Measurements from ENCODE around the gene KLK4. TPM values are rescaled to one million over a fixed set of nuclear protein-coding genes. Genes with fewer than 3 reads are reported as not detected.

The KLK4 gene
- total and polyA plus RNA-seq, 11 donors, result not detected

DNA sequence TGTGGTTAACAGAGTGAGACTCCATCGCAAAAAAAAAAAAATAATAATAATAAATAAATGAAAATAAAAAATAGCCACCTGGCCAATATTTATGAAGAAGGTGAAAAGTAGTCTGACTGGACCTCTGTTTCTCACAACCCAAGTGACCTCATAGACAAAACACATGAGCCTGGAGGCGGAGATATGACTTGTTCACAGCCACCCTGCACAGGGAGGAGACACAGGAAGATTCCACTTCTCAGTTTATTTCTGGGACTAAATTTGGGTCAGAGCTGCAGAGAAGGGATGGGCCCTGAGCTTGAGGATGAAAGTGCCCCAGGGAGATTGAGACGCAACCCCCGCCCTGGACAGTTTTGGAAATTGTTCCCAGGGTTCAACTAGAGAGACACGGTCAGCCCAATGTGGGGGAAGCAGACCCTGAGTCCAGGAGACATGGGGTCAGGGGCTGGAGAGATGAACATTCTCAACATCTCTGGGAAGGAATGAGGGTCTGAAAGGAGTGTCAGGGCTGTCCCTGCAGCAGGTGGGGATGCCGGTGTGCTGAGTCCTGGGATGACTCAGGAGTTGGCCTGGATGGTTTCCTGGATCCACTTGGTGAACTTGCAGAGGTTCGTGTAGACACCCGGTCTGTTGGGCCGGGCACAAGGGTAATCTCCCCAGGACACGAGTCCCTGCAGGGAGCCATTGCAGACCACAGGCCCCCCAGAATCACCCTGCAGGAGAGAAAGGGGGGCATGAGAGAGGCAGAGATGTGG is 32.1 kb upstream of the KLK4 start:
- TF ChIP-seq CTCF (IDR thresholded peaks at IDR 0.05), result no peak
- no peak for TF ChIP-seq POLR2A (IDR thresholded peaks at IDR 0.05)
- no peak for DNase-seq
- 81 to 88% (median 84%) methylated on average over 10 of the region's 10 CpGs for WGBS, 4 donors
- no peak for ATAC-seq
- H3K4me1 ChIP-seq, result no peaks in the 10 kb centered on the region
- intact Hi-C loops (cut with DNase I), result no loop called here
- peaks cover 0 to 10% (median 2%) of the 10 kb centered on the region in 12 donors for H3K9me3 ChIP-seq
- H3K27ac ChIP-seq, result no peak overlapping the region
- no peak overlapping the region for H3K4me3 ChIP-seq
- H3K36me3 ChIP-seq, result no peaks in the 10 kb centered on the region
- peaks cover 0 to 7% (median 0%) of the 10 kb centered on the region in 9 donors for H3K27me3 ChIP-seq

GRCh38 chr19:50939596-50939995 is 28.4 kb upstream of the KLK4 start:
- intact Hi-C loops (cut with DNase I), result loop anchor here in 3 of 10 donors (1.0 to 10.0 kb wide), 3 partner anchors 18 to 155 kb away; partner anchors contain the start of gene KLK10 (in 2 of the 3)

GRCh38 chr19:50933640-50934039 is 22.4 kb upstream of the KLK4 start:
- intact Hi-C loops (cut with DNase I), result loop anchor here in 9 of 10 donors (5.0 to 10.0 kb wide), 5 partner anchors 81 to 234 kb away; partner anchors contain the start of gene KLK10 (in 2 of the 9)
- ATAC-seq (no peak), DNase-seq (no peak)
- H3K9me3 ChIP-seq, result no peaks in the 10 kb centered on the region
- TF ChIP-seq POLR2A (IDR thresholded peaks at IDR 0.05) (no peak), CTCF (IDR thresholded peaks at IDR 0.05) (no peak)
- no peaks in the 10 kb centered on the region for H3K4me1 ChIP-seq
- no peak overlapping the region for H3K4me3 ChIP-seq
- peaks cover 0 to 38% (median 8%) of the 10 kb centered on the region in 9 donors for H3K27me3 ChIP-seq
- WGBS, 4 donors, result 75 to 82% (median 77%) methylated on average over 8 of the region's 8 CpGs
- no peak overlapping the region for H3K27ac ChIP-seq
- no peaks in the 10 kb centered on the region for H3K36me3 ChIP-seq

More at GRCh38 chr19:50939596-50939995, 28.4 kb upstream of the KLK4 start:
- H3K4me3 ChIP-seq, result no peak overlapping the region
- WGBS, 4 donors, result 64 to 73% (median 69%) methylated on average over 2 of the region's 2 CpGs
- H3K9me3 ChIP-seq, result peaks cover 0 to 10% (median 2%) of the 10 kb centered on the region in 12 donors
- TF ChIP-seq POLR2A (IDR thresholded peaks at IDR 0.05), result no peak
- no peak for TF ChIP-seq CTCF (IDR thresholded peaks at IDR 0.05)
- no peak for DNase-seq
- peaks cover 0 to 11% (median 3%) of the 10 kb centered on the region in 9 donors for H3K27me3 ChIP-seq
- ATAC-seq, result no peak
- no peaks in the 10 kb centered on the region for H3K4me1 ChIP-seq
- H3K27ac ChIP-seq, result no peak overlapping the region
- no peaks in the 10 kb centered on the region for H3K36me3 ChIP-seq

GRCh38 chr19:50932690-50933083 is 21.5 kb upstream of the KLK4 start:
- ATAC-seq (no peak), DNase-seq (no peak)
- Histone ChIP-seq H3K4me3 (no peak overlapping the region), H3K27me3 (peaks cover 0 to 42% (median 9%) of the 10 kb centered on the region in 9 donors), H3K4me1 (no peaks in the 10 kb centered on the region), H3K27ac (no peak overlapping the region), H3K9me3 (no peaks in the 10 kb centered on the region), H3K36me3 (no peaks in the 10 kb centered on the region)
- TF ChIP-seq CTCF (IDR thresholded peaks at IDR 0.05), result no peak
- TF ChIP-seq POLR2A (IDR thresholded peaks at IDR 0.05), result no peak
- 63 to 71% (median 67%) methylated on average over 4 of the region's 4 CpGs for WGBS, 4 donors
- intact Hi-C loops (cut with DNase I), result loop anchor here in 9 of 10 donors (5.0 to 10.0 kb wide), 5 partner anchors 82 to 235 kb away; partner anchors contain the start of gene KLK10 (in 2 of the 9)

Measured in heart left ventricle (tissue), 16 donors.